ENCODE measurements around the gene PRSS36.

PRSS36 gene

DNA sequence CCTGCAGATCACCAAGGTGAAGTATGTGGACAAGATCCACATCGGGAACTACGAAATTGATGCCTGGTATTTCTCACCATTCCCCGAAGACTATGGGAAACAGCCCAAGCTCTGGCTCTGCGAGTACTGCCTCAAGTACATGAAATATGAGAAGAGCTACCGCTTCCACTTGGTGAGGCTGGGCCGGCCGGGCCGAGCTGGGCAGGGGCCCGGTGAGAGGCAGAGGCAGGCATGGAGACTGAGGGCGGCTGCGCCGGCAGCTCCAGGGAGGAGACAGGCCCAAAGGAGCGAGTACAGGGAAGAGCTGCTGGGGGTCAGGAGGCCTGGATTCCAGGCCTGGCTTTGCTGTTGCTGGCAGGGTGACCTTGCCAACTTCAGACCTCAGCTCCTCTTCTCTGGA, 22.7 kb downstream of the PRSS36 start:
- TF ChIP-seq EZH2phosphoT487 (IDR thresholded peaks at IDR 0.05; ENCODE audit: borderline replicate concordance, low read length), result no peak
- TF ChIP-seq, protein P1, sequence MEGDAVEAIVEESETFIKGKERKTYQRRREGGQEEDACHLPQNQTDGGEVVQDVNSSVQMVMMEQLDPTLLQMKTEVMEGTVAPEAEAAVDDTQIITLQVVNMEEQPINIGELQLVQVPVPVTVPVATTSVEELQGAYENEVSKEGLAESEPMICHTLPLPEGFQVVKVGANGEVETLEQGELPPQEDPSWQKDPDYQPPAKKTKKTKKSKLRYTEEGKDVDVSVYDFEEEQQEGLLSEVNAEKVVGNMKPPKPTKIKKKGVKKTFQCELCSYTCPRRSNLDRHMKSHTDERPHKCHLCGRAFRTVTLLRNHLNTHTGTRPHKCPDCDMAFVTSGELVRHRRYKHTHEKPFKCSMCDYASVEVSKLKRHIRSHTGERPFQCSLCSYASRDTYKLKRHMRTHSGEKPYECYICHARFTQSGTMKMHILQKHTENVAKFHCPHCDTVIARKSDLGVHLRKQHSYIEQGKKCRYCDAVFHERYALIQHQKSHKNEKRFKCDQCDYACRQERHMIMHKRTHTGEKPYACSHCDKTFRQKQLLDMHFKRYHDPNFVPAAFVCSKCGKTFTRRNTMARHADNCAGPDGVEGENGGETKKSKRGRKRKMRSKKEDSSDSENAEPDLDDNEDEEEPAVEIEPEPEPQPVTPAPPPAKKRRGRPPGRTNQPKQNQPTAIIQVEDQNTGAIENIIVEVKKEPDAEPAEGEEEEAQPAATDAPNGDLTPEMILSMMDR (IDR thresholded peaks at IDR 0.05; ENCODE audit: low read depth, low read length, poor library complexity, severe bottlenecking), result no peak
- no peaks in the 10 kb centered on the region for H4K20me1 ChIP-seq (ENCODE audit: control insufficient read depth, insufficient read depth, low read depth, low read length)
- no peaks in the 10 kb centered on the region for H3K27me3 ChIP-seq (ENCODE audit: control insufficient read depth, low read length)
- H3K36me3 ChIP-seq (ENCODE audit: control insufficient read depth, low read length), result peaks cover 29% of the 10 kb centered on the region
- H3K4me1 ChIP-seq (ENCODE audit: control insufficient read depth, low read length), result no peaks in the 10 kb centered on the region
- H3K27ac ChIP-seq (ENCODE audit: low read depth, low read length), result no peak overlapping the region
- no peaks in the 10 kb centered on the region for H3K79me2 ChIP-seq (ENCODE audit: control insufficient read depth, low read length)
- H3K9me2 ChIP-seq (replicated peaks; ENCODE audit: control insufficient read depth, low read length), result no peaks in the 10 kb centered on the region
- H3F3A ChIP-seq (ENCODE audit: control insufficient read depth, insufficient read depth), result no peaks in the 10 kb centered on the region
- no peaks in the 10 kb centered on the region for H3K9me3 ChIP-seq (ENCODE audit: control insufficient read depth, insufficient read depth, low read length)
- no peak overlapping the region for H3K4me2 ChIP-seq (ENCODE audit: low read length)
- H3K4me3 ChIP-seq (ENCODE audit: low read length), result no peak overlapping the region

DNA sequence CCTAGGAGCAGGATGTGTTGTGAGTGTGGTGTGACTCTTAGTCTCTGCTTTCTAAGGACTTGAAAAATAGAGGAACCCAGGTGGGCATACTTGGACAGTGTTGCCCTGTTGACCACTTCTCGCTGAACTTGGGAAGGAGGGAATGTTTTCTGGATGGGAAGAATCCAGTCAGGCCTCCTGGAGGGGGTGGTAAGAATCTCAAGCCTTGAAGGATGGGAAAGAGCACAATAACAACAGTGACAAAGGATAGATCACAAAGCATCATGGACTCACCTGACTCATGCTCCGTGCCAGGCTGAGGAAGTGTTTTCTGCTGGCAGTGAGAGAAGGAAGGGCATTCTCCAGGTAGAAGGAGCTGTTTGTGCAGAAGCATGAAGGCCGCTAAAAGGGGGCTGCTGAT, 24.0 kb downstream of the PRSS36 start:
- Histone ChIP-seq H3K4me3 (ENCODE audit: low read length) (no peak overlapping the region), H3K36me3 (ENCODE audit: control insufficient read depth, low read length) (peaks cover 31% of the 10 kb centered on the region), H3K27me3 (ENCODE audit: control insufficient read depth, low read length) (no peaks in the 10 kb centered on the region), H3K79me2 (ENCODE audit: control insufficient read depth, low read length) (no peaks in the 10 kb centered on the region), H3F3A (ENCODE audit: control insufficient read depth, insufficient read depth) (no peaks in the 10 kb centered on the region), H3K9me3 (ENCODE audit: control insufficient read depth, insufficient read depth, low read length) (no peaks in the 10 kb centered on the region), H3K4me2 (ENCODE audit: low read length) (no peak overlapping the region), H3K9me2 (replicated peaks; ENCODE audit: control insufficient read depth, low read length) (no peaks in the 10 kb centered on the region), H4K20me1 (ENCODE audit: control insufficient read depth, insufficient read depth, low read depth, low read length) (no peaks in the 10 kb centered on the region), H3K4me1 (ENCODE audit: control insufficient read depth, low read length) (no peaks in the 10 kb centered on the region), H3K27ac (ENCODE audit: low read depth, low read length) (no peak overlapping the region)
- TF ChIP-seq, protein P1 (IDR thresholded peaks at IDR 0.05; ENCODE audit: low read depth, low read length, poor library complexity, severe bottlenecking), result no peak
- TF ChIP-seq EZH2phosphoT487 (IDR thresholded peaks at IDR 0.05; ENCODE audit: borderline replicate concordance, low read length), result no peak

DNA sequence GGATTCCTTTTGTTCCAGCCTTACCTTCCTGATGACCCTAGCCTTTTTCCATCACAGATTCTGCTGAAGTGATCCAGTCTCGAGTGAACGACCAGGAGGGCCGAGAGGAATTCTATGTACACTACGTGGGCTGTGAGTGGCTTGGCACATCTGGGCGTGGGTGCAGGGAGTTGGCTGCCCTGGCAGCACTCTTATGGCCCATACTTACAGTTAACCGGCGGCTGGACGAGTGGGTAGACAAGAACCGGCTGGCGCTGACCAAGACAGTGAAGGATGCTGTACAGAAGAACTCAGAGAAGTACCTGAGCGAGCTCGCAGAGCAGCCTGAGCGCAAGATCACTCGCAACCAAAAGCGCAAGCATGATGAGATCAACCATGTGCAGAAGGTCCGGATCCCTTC, 29.7 kb downstream of the PRSS36 start:
- Histone ChIP-seq H3K27me3 (ENCODE audit: control insufficient read depth, low read length) (no peaks in the 10 kb centered on the region), H3K9me3 (ENCODE audit: control insufficient read depth, insufficient read depth, low read length) (no peaks in the 10 kb centered on the region), H3F3A (ENCODE audit: control insufficient read depth, insufficient read depth) (no peaks in the 10 kb centered on the region), H3K4me1 (ENCODE audit: control insufficient read depth, low read length) (peaks cover 14% of the 10 kb centered on the region), H3K4me3 (ENCODE audit: low read length) (no peak overlapping the region), H3K79me2 (ENCODE audit: control insufficient read depth, low read length) (peaks cover 42% of the 10 kb centered on the region), H3K36me3 (ENCODE audit: control insufficient read depth, low read length) (peaks cover 44% of the 10 kb centered on the region), H3K4me2 (ENCODE audit: low read length) (no peak overlapping the region), H3K27ac (ENCODE audit: low read depth, low read length) (no peak overlapping the region), H3K9me2 (replicated peaks; ENCODE audit: control insufficient read depth, low read length) (no peaks in the 10 kb centered on the region), H4K20me1 (ENCODE audit: control insufficient read depth, insufficient read depth, low read depth, low read length) (peaks cover 9% of the 10 kb centered on the region; the same call in 1 of the 2 replicates)
- TF ChIP-seq, protein P1 (IDR thresholded peaks at IDR 0.05; ENCODE audit: low read depth, low read length, poor library complexity, severe bottlenecking), result no peak
- no peak for TF ChIP-seq EZH2phosphoT487 (IDR thresholded peaks at IDR 0.05; ENCODE audit: borderline replicate concordance, low read length)
